ENCODE measurements around the gene ADIG.

GRCh38 chr20:38599410-38599882, 18.4 kb downstream of the ADIG start:
- TF ChIP-seq NFE2L1 (CRISPR knock-in tag; IDR thresholded peaks at IDR 0.05; ENCODE audit: borderline replicate concordance) (no peak), MED8 (CRISPR knock-in tag; IDR thresholded peaks at IDR 0.05; ENCODE audit: insufficient replicate concordance) (no peak), RAD51 (IDR thresholded peaks at IDR 0.05; ENCODE audit: borderline replicate concordance) (no peak), ZNF552 (CRISPR knock-in tag; IDR thresholded peaks at IDR 0.05; ENCODE audit: borderline replicate concordance) (no peak), CTCF (CRISPR knock-in tag; IDR thresholded peaks at IDR 0.05) (no peak), U2AF1 (optimal IDR thresholded peaks at IDR 0.05; ENCODE audit: low read depth, low read length) (no peak), MLXIP (CRISPR knock-in tag; IDR thresholded peaks at IDR 0.05; ENCODE audit: borderline replicate concordance) (no peak), REST (IDR thresholded peaks at IDR 0.05; ENCODE audit: borderline replicate concordance in 1 of 2, low read depth in 1 of 2, low read length in 2 of 2) (no peak), ZNF281 (CRISPR knock-in tag; IDR thresholded peaks at IDR 0.05; ENCODE audit: borderline replicate concordance) (no peak)

Data from HepG2 (cell line).